Heart left ventricle (tissue), 16 donors: Measurements from ENCODE around the gene ADGRV1. TPM values are rescaled to one million over a fixed set of nuclear protein-coding genes. Genes with fewer than 3 reads are reported as not detected.

Experiments used
- ATAC-seq, 4 donors: fragments of 200-7000 bp; cut with Tn5 transposase; one replicate each; pipeline ENCODE4 v1.9.1; 2020 to 2022; ENCODE audit warnings: moderate library complexity in 4 of 4, mild to moderate bottlenecking in 3 of 4, moderate number of reproducible peaks in 1 of 4
- DNase-seq, 5 donors: peaks; one replicate each; pipeline ENCODE4 v3.0.0-alpha.2; 2020
- H3K27ac ChIP-seq, 12 donors: fragments of 200-600 bp; sonication (generic) in 4 of 12; one replicate each; pipeline versions ENCODE4 v1.5.0 to v1.8.0; 2016 to 2022; ENCODE audit warnings: mild to moderate bottlenecking in 2 of 12
- H3K27me3 ChIP-seq, 9 donors: fragments of 200-600 bp; sonication (generic) in 2 of 9; one replicate each; pipeline versions ENCODE4 v1.5.1 to v1.8.0; 2016 to 2022; ENCODE audit warnings: mild to moderate bottlenecking in 3 of 9
- H3K36me3 ChIP-seq, 9 donors: fragments of 200-600 bp; sonication (generic) in 2 of 9; one replicate each; pipeline versions ENCODE4 v1.5.0 to v1.8.0; 2018 to 2022; ENCODE audit warnings: mild to moderate bottlenecking in 2 of 9
- H3K4me1 ChIP-seq, 12 donors: fragments of 200-600 bp; sonication (generic) in 4 of 12; one replicate each; pipeline versions ENCODE4 v1.5.0 to v1.8.0; 2016 to 2022; ENCODE audit warnings: mild to moderate bottlenecking in 3 of 12
- H3K4me3 ChIP-seq, 12 donors: fragments of 200-600 bp; sonication (generic) in 4 of 12; one replicate each; pipeline versions ENCODE4 v1.5.0 to v1.8.0; 2017 to 2022; ENCODE audit warnings: mild to moderate bottlenecking in 9 of 12, moderate library complexity in 4 of 12
- H3K9me3 ChIP-seq, 12 donors: fragments of 200-600 bp; sonication (generic) in 4 of 12; one replicate each; pipeline versions ENCODE4 v1.5.0 to v1.8.0; 2016 to 2022; ENCODE audit warnings: mild to moderate bottlenecking in 1 of 12
- CTCF ChIP-seq, 12 donors: fragments of 200-600 bp; sonication (generic) in 4 of 12; IDR thresholded peaks; one replicate each; pipeline versions ENCODE4 v1.5.0 to v1.8.0; 2018 to 2022; ENCODE audit warnings: antibody characterized with exemption in 12 of 12, mild to moderate bottlenecking in 5 of 12
- POLR2A ChIP-seq, 2 donors: fragments of 450-650 bp; IDR thresholded peaks; one replicate each; pipeline ENCODE4 v1.6.1; 2017; ENCODE audit warnings: antibody characterized with exemption in 2 of 2, mild to moderate bottlenecking in 2 of 2, moderate library complexity in 2 of 2
- WGBS, 4 donors: extraction: QIAGEN DNeasy Blood & Tissue Kit in 2 of 4; methylation state at CpG; one replicate each; pipeline versions ENCODE4 v1.1.5 to v1.1.7; 2013 to 2018; 5-methylcytosine and 5-hydroxymethylcytosine counted together
- intact Hi-C, 10 donors: fragments of 100-400 bp; cut with DNase I; formaldehyde crosslinking; loops; one replicate each; pipeline versions ENCODE4 v1.11.1 to v1.14.2; 2022
- polyA plus RNA-seq, 2 donors: library from polyadenylated mRNA; stranded (reverse); fragments of 200-250 nt; gene quantifications; one replicate each; pipeline ENCODE4 v1.2.3, GENCODE V29; 2013
- total RNA-seq, 9 donors: library from RNA; depleted of rRNA in 2 of 9; stranded (reverse); fragments of >200 nt in 2 of 9; fragmentation: NEBNext Ultra II Directional in 3 of 9; extraction: Animal tissue kit (Norgen Biotek cat#: 25700) in 3 of 9; gene quantifications; one replicate each; pipeline versions ENCODE4 v1.1.0 to v1.2.4, GENCODE V29; 2016 to 2023
- donor health status: ischemic (EF 13 %, LVEDD 7.1; RV severe dilation, severe dysfunction).
- donor health status: healthy with polysubstance abuse.
- donor health status: DM: no; HTN: yes; CAD: no.
- donor health status: DM: no; HTN: no; CAD: no.
- donor health status: ischemic (EF 25% LVEDD 6.9; RV normal size, moderate dysfunction).
- donor health status: ischemic (EF 25% LVEDD 5.7; RV mildly dilated, moderate dysfunction).
- donor health status: healthy.
- donor health status: DM: yes; HTN: yes; CAD: no.
- donor health status: ischemic (EF 35%, LVEDD 5.7; RV mildly dilated, moderate dysfunction).
- donor health status: nonischemic (EF 11% LVEDD 7.7; RV severe dilation, severe dysfunction).
- donor health status: DM: yes; HTN: yes; CAD: no.
- donor health status: PGD.
- donor health status: ischemic (EF 29% LVEDD 5.4; RV normal size, mild dysfunction).
- donor health status: nonischemic (EF 23%, LVEDD 6.1; RV moderate dilation, normal function).

Gene ADGRV1
- total and polyA plus RNA-seq, 11 donors, result 0.25 to 0.29 TPM; not detected in 9

- no peak overlapping the region for H3K27ac ChIP-seq
- H3K27me3 ChIP-seq, result no peaks in the 10 kb centered on the region
- TF ChIP-seq CTCF (IDR thresholded peaks at IDR 0.05), result no peak
- TF ChIP-seq POLR2A (IDR thresholded peaks at IDR 0.05), result no peak
- H3K36me3 ChIP-seq, result no peaks in the 10 kb centered on the region
- 79 to 87% (median 83%) methylated on average over 1 of the region's 1 CpG for WGBS, 4 donors
- DNase-seq, result no peak
- no peak overlapping the region for H3K4me3 ChIP-seq
- intact Hi-C loops, result loop anchor here in 1 of 10 donors (10.0 kb wide), 1 partner anchor 325 kb away; no protein-coding TSS in a partner anchor
- no peak for ATAC-seq
- no peaks in the 10 kb centered on the region for H3K4me1 ChIP-seq
- no peaks in the 10 kb centered on the region for H3K9me3 ChIP-seq
These were observed 531.2 kb downstream of the ADGRV1 start for GRCh38 chr5:91089758-91090157.

GRCh38 chr5:91090995-91091394, 532.4 kb downstream of the ADGRV1 start:
- ATAC-seq (no peak), DNase-seq (no peak)
- no peak overlapping the region for H3K27ac ChIP-seq
- no peaks in the 10 kb centered on the region for H3K36me3 ChIP-seq
- no peaks in the 10 kb centered on the region for H3K4me1 ChIP-seq
- no peak overlapping the region for H3K4me3 ChIP-seq
- H3K27me3 ChIP-seq, result no peaks in the 10 kb centered on the region
- intact Hi-C loops, result loop anchor here in 1 of 10 donors (10.0 kb wide), 1 partner anchor 324 kb away; no protein-coding TSS in a partner anchor
- TF ChIP-seq CTCF (IDR thresholded peaks at IDR 0.05), result no peak
- no peak for TF ChIP-seq POLR2A (IDR thresholded peaks at IDR 0.05)
- H3K9me3 ChIP-seq, result no peaks in the 10 kb centered on the region
- 74 to 90% (median 78%) methylated on average over 1 of the region's 1 CpG for WGBS, 4 donors

- Histone ChIP-seq H3K36me3 (no peaks in the 10 kb centered on the region), H3K27me3 (no peaks in the 10 kb centered on the region), H3K4me1 (no peaks in the 10 kb centered on the region), H3K4me3 (no peak overlapping the region), H3K9me3 (no peaks in the 10 kb centered on the region), H3K27ac (no peak overlapping the region)
- 90 to 93% (median 91%) methylated on average over 4 of the region's 4 CpGs for WGBS, 4 donors
- no peak for ATAC-seq
- intact Hi-C loops, result loop anchor here in 1 of 10 donors (10.0 kb wide), 1 partner anchor 323 kb away; no protein-coding TSS in a partner anchor
- TF ChIP-seq POLR2A (IDR thresholded peaks at IDR 0.05), result no peak
- TF ChIP-seq CTCF (IDR thresholded peaks at IDR 0.05), result no peak
- no peak for DNase-seq
These were observed 533.1 kb downstream of the ADGRV1 start for GRCh38 chr5:91091471-91092234.

GRCh38 chr5:91092859-91093783, 534.5 kb downstream of the ADGRV1 start:
- H3K4me1 ChIP-seq, result peaks cover 0 to under 1% (median 0%) of the 10 kb centered on the region in 12 donors
- intact Hi-C loops, result loop anchor here in 1 of 10 donors (10.0 kb wide), 1 partner anchor 322 kb away; no protein-coding TSS in a partner anchor
- TF ChIP-seq CTCF (IDR thresholded peaks at IDR 0.05), result no peak
- no peak for TF ChIP-seq POLR2A (IDR thresholded peaks at IDR 0.05)
- WGBS, 4 donors, result 84 to 86% (median 85%) methylated on average over 8 of the region's 8 CpGs
- H3K36me3 ChIP-seq, result no peaks in the 10 kb centered on the region
- no peaks in the 10 kb centered on the region for H3K9me3 ChIP-seq
- ATAC-seq (no peak), DNase-seq (no peak)
- H3K27me3 ChIP-seq, result no peaks in the 10 kb centered on the region
- no peak overlapping the region for H3K27ac ChIP-seq
- H3K4me3 ChIP-seq, result no peak overlapping the region
